Stomach smooth muscle (tissue), 2 donors: ENCODE data around the gene NOX3.

ENCODE experiments used
- H3K27ac ChIP-seq: one replicate; pipeline ENCODE4 v1.7.0; 2013; ENCODE audit warnings: mild to moderate bottlenecking, low read length, inconsistent platforms
- H3K27me3 ChIP-seq, 2 donors: one replicate each; pipeline ENCODE4 v1.7.0; 2013; ENCODE audit warnings: low read length in 2 of 2; ENCODE audit not compliant: insufficient read depth in 2 of 2, control insufficient read depth in 1 of 2
- H3K36me3 ChIP-seq, 2 donors: one replicate each; pipeline ENCODE4 v1.7.0; 2013; ENCODE audit warnings: low read length in 2 of 2; ENCODE audit not compliant: control insufficient read depth in 2 of 2, insufficient read depth in 2 of 2
- H3K4me1 ChIP-seq: one replicate; pipeline ENCODE4 v1.7.0; 2013; ENCODE audit warnings: low read length; ENCODE audit not compliant: control insufficient read depth, insufficient read depth
- H3K4me3 ChIP-seq, 2 donors: one replicate each; pipeline ENCODE4 v1.7.0; 2013; ENCODE audit warnings: low read length in 2 of 2
- H3K9ac ChIP-seq, 2 donors: one replicate each; pipeline ENCODE4 v1.7.0; 2013; ENCODE audit warnings: low read length in 2 of 2, mild to moderate bottlenecking in 1 of 2
- H3K9me3 ChIP-seq, 2 donors: one replicate each; pipeline ENCODE4 v1.7.0; 2013; ENCODE audit warnings: low read length in 2 of 2; ENCODE audit not compliant: control insufficient read depth in 2 of 2
- donor health status: healthy.
- donor health status: Pancreatic carcinoma.

The NOX3 gene

DNA sequence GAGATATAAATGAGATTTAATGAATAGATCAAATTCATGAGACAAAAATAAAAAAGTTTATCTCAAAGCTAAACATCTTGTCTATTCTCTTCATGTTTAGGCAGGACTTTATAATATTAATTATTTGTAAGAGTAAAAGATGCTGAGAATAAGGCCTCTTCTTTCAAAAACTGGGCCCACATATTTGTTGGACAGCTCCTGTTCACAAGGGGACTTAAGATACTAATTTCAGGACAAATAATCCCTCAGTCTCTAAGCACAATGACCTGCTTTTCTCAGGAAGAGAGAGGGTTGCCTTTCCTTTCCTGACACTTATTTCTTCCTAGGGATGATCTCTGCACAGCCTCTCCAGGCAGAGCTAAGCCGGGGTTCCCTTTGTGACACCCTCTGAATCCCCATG, 43.3 kb downstream of the NOX3 start:
- Histone ChIP-seq H3K9ac (no peak overlapping the region), H3K4me3 (no peak overlapping the region), H3K27ac (no peak overlapping the region), H3K4me1 (no peaks in the 10 kb centered on the region), H3K9me3 (no peaks in the 10 kb centered on the region), H3K27me3 (no peaks in the 10 kb centered on the region), H3K36me3 (no peaks in the 10 kb centered on the region)

DNA sequence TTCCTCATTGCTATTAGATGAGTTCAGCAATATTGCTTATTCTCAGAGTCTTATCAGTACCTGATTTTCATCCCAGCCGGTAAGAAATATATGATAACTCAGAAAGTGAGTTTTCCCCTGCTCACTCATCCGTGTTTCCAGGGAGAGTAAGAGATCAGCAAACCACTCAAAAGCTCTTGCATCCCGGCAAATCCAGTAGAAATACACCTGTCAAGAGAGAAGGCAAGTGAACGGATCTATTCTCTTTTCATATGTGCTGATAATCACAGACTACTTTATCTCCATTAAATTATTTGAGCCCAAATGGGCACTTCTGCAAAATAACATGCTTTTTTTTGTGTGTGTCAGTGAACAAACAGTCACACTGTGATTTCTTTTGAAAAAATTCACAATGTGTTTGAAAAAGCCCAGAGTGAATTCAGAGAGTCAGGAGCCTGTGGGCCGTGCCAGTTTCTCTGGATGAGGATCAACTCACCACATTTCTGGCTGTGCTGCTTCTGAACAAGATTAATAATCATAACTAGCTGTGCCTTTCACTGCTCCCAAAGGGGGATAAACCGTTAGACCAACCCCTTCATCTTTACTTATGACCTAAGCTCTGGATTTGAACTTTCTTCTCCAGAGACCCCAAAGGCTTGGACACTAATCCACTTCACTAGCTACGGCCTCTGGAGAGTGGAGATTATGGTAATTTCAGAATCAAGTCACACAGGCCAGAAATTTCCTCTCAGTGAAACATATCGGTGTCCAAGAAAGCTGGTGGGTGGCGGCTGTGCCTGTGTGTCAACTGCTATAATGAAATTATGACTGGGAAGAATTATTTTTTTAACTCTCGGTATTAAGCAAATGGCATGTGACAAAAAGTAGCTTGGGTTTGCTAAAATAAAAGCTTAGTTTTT, 44.2 kb downstream of the NOX3 start:
- H3K9me3 ChIP-seq, result no peaks in the 10 kb centered on the region

DNA sequence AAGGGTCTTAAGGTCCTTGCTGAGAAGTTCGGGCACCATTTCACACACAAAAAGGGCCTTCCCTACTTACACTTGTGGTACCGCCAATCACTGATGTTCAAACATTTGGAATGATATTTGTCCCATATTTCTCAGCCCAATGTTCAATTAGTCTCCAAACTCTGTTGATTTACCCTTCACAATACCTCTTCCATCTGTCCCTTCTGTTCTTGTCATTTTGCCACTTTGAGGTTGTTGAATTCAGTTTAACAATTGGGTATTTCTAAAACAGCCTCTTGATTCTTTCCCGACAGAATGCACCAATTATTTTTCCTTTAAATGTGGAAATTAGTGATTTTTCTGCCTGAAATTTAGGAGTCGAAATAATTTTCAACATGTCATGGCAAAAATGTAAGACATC, 46.2 kb downstream of the NOX3 start:
- Histone ChIP-seq H3K9me3 (no peaks in the 10 kb centered on the region), H3K4me3 (no peak overlapping the region), H3K27ac (no peak overlapping the region), H3K9ac (no peak overlapping the region), H3K4me1 (no peaks in the 10 kb centered on the region), H3K27me3 (no peaks in the 10 kb centered on the region), H3K36me3 (no peaks in the 10 kb centered on the region)

More for the DNA sequence above, 44.2 kb downstream of the NOX3 start:
- Histone ChIP-seq H3K27ac (no peak overlapping the region), H3K36me3 (no peaks in the 10 kb centered on the region), H3K9ac (no peak overlapping the region), H3K27me3 (no peaks in the 10 kb centered on the region), H3K4me3 (no peak overlapping the region), H3K4me1 (no peaks in the 10 kb centered on the region)

DNA sequence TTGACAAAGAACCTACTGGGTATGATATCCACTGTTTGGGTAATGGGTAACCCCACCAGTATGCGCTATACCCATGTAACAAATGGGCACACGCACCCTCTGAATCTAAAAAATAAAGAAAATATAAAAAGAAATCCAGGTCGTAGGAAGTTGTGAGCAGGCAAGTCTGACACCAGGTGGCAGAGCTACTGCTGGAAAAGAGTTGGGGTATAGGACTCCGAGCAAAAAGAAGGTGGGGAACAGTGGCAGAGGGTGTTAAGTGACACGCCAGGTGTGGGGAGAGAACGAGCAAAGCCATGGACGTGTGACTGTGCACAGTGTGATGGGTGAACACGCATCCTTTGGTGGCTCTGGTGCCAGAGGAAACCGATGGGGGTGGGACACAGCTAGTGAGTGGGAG, 46.7 kb downstream of the NOX3 start:
- H3K9ac ChIP-seq, result no peak overlapping the region
- H3K27me3 ChIP-seq, result no peaks in the 10 kb centered on the region
- H3K4me1 ChIP-seq, result no peaks in the 10 kb centered on the region
- no peak overlapping the region for H3K4me3 ChIP-seq
- H3K27ac ChIP-seq, result no peak overlapping the region
- H3K9me3 ChIP-seq, result no peaks in the 10 kb centered on the region
- H3K36me3 ChIP-seq, result no peaks in the 10 kb centered on the region

DNA sequence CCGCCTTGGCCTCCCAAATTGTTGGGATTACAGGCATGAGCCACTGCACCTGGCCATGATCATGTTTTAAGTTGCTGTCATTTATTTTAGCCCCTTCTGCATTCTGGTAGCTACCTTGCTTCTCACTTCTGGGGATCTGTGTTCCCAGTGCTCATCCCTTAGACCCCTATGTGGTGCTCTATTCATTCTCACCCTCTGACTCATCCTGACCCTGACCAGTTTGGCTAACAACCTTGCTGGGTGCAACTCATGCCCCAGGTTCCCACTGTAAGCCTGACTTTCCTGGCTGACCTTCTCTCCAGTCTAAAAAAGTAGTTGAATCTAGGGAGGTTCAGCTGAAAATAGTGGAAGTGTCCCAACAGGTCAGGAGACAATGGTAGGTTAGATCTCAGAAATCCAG, 47.4 kb downstream of the NOX3 start:
- no peak overlapping the region for H3K9ac ChIP-seq
- no peak overlapping the region for H3K4me3 ChIP-seq
- no peaks in the 10 kb centered on the region for H3K36me3 ChIP-seq
- no peaks in the 10 kb centered on the region for H3K4me1 ChIP-seq
- H3K27me3 ChIP-seq, result no peaks in the 10 kb centered on the region
- H3K9me3 ChIP-seq, result no peaks in the 10 kb centered on the region
- no peak overlapping the region for H3K27ac ChIP-seq

DNA sequence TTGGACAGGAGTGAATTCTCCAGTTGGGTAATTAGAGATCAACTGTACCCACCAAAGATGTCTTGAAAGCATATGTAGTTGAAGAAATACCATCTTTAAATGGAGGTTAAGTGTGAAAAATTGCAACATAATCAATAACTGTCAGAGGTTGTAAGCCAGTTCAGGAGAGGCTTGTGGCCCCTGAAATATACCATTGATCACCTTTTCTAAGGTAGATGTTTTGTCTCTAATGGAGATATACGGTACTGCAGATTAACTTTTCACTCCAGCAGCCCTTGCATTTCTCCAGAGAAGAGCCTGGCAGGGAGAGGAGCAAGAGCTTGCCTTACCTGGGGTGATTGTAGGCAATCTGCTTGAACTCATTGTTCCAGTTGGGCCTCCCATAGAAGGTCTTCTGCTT, 48.8 kb downstream of the NOX3 start:
- H3K36me3 ChIP-seq, result no peaks in the 10 kb centered on the region
- H3K27me3 ChIP-seq, result no peaks in the 10 kb centered on the region
- no peaks in the 10 kb centered on the region for H3K4me1 ChIP-seq
- H3K9me3 ChIP-seq, result no peaks in the 10 kb centered on the region
- H3K27ac ChIP-seq, result no peak overlapping the region
- no peak overlapping the region for H3K4me3 ChIP-seq
- H3K9ac ChIP-seq, result no peak overlapping the region

DNA sequence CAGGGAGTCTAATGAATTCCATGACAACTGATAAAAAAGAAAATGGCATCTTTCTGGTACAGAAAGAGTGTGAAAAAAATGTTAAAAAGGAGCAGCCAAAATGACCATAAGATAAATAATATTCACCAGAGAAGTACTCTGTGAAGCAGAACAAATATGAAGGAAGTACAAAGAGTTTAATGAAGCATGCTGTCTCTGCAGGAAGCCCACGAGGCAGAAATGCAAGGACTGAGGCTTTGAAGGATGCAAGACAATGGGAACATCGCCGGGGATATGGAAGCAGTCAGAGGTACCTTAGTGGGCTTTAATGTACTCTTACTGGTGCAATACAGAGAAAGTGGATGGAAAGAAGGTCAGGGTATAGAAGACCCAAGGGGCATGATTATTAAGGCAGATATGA, 50.7 kb downstream of the NOX3 start:
- H3K36me3 ChIP-seq, result no peaks in the 10 kb centered on the region
- no peak overlapping the region for H3K4me3 ChIP-seq
- H3K4me1 ChIP-seq, result no peaks in the 10 kb centered on the region
- H3K27ac ChIP-seq, result no peak overlapping the region
- no peaks in the 10 kb centered on the region for H3K27me3 ChIP-seq
- H3K9ac ChIP-seq, result no peak overlapping the region
- H3K9me3 ChIP-seq, result no peaks in the 10 kb centered on the region

DNA sequence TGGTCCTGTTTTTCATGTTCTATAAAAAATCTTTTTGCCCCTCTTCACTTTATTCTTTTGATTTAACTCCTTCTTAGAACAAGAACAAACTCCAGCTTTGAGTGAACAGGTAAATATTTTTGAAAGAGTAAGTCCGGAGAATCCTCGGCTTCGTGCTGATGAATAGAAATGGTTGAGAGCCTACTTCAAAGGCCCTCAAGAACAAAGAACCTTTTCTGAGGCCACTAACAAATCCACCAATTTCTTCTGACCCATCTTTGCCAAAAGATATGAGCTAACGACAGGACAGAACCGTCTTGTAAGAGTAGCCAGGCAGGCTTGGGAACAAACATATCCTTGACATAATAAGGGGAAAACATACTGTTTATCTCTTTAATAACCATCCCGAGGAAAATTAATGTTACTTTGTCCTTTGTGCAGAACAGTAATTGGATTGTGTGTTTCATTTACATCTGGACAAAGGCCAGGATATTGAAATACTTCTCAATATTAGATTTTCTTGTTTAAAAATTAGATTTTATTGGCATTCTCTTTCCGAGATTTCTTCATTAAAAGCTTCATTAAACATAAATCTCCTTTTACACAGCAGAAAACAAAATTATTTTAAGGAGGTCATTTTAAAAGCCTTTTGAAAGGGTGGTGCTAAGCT, 52.9 kb downstream of the NOX3 start:
- Histone ChIP-seq H3K27ac (no peak overlapping the region), H3K9me3 (no peaks in the 10 kb centered on the region), H3K36me3 (no peaks in the 10 kb centered on the region), H3K27me3 (no peaks in the 10 kb centered on the region), H3K4me1 (no peaks in the 10 kb centered on the region), H3K4me3 (no peak overlapping the region), H3K9ac (no peak overlapping the region)

DNA sequence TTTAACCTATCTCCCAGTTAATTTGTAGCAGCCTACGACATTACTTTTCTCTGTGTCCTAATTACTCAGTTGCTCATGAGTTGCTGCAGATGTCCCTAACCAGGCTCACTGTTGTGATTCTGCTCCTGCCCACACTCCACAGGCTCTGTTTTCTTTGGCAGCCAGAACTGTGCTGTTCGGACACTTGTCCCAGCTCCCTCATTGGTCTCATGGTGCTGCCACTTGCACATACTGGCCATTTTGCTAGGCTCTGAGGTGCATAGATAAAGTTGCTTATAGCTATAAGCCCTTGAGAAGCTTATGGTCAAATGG, 55.0 kb downstream of the NOX3 start:
- H3K36me3 ChIP-seq, result no peaks in the 10 kb centered on the region
- no peak overlapping the region for H3K9ac ChIP-seq
- no peaks in the 10 kb centered on the region for H3K27me3 ChIP-seq
- no peak overlapping the region for H3K27ac ChIP-seq
- no peak overlapping the region for H3K4me3 ChIP-seq
- no peaks in the 10 kb centered on the region for H3K4me1 ChIP-seq
- no peaks in the 10 kb centered on the region for H3K9me3 ChIP-seq

DNA sequence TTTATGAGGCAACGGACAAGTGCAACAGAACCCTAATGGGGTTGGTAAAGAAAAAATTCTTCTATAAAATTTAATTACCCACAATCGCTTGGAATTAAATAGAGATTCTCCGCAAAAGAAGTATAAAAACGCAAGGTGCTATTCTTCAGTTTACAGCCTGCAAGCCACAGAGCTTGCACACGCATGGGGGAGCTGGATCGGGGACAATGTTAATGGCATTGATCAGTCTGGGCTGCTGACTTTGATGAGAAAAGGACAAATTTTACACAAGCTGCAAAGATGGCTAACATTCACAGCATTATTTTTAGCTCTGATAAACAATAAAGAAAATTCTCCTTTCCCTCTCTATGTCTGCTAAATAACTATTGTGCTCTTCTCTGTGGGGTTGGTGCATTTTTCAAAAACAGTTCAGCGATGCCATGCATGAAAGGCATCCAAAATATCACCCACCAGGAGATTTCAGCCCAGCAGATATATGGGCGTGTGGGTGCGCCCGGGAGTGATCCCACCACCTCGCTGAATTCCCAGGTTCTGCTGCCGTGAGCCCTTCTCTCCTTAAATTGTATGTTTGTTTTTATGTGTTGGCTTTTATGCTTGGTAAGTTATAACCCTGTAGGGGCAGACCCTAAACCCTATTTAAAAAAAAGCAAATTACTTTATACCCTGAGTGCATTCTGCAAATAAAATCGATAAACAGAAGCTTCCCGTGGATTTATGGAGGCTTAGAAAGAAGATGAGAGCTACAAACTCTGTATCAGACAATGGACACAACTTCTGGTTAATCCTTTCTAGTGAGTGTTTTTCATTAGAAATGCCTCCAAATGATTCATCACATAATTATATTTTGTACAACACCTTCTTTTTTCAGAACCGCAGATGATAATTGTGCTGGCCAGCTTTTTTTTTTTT, 55.6 kb downstream of the NOX3 start:
- no peak overlapping the region for H3K27ac ChIP-seq

More for the DNA sequence above, 55.6 kb downstream of the NOX3 start:
- no peaks in the 10 kb centered on the region for H3K4me1 ChIP-seq
- no peaks in the 10 kb centered on the region for H3K9me3 ChIP-seq
- no peak overlapping the region for H3K4me3 ChIP-seq
- H3K36me3 ChIP-seq, result no peaks in the 10 kb centered on the region
- H3K27me3 ChIP-seq, result no peaks in the 10 kb centered on the region
- H3K9ac ChIP-seq, result no peak overlapping the region
